ENCODE data around the gene LRRC18. TPM values are rescaled to one million over a fixed set of nuclear protein-coding genes. Genes with fewer than 3 reads are reported as not detected.

Gene LRRC18
- total RNA-seq, 1 experiment from 2014 or later: not detected

GRCh38 chr10:48946891-48947500 lies 7.4 kb upstream of the LRRC18 start:
- DNase-seq (ENCODE audit: extremely low read depth, low read depth): no peak

GRCh38 chr10:48946332-48946731 lies 6.7 kb upstream of the LRRC18 start:
- DNase-seq (ENCODE audit: extremely low read depth, low read depth): no peak

- DNase-seq (ENCODE audit: extremely low read depth, low read depth): no peak
These were observed 5.9 kb upstream of the LRRC18 start for GRCh38 chr10:48945441-48946130.

GRCh38 chr10:48944171-48944570 lies 4.5 kb upstream of the LRRC18 start:
- no peak for DNase-seq (ENCODE audit: extremely low read depth, low read depth)

- no peak for DNase-seq (ENCODE audit: extremely low read depth, low read depth)
These were observed 3.5 kb upstream of the LRRC18 start for GRCh38 chr10:48943096-48943495.

- no peak for DNase-seq (ENCODE audit: extremely low read depth, low read depth)
These were observed 1.9 kb upstream of the LRRC18 start for GRCh38 chr10:48941427-48942075.

- no peak for DNase-seq (ENCODE audit: extremely low read depth, low read depth)
These were observed 1.3 kb upstream of the LRRC18 start for GRCh38 chr10:48940958-48941357.

GRCh38 chr10:48940372-48940771 lies 732 bp upstream of the LRRC18 start:
- DNase-seq (ENCODE audit: extremely low read depth, low read depth): no peak

GRCh38 chr10:48938990-48939536 lies 577 bp downstream of the LRRC18 start:
- no peak for DNase-seq (ENCODE audit: extremely low read depth, low read depth)

GRCh38 chr10:48938281-48938680 lies 1.4 kb downstream of the LRRC18 start:
- no peak for DNase-seq (ENCODE audit: extremely low read depth, low read depth)

GRCh38 chr10:48937796-48938195 lies 1.8 kb downstream of the LRRC18 start:
- DNase-seq (ENCODE audit: extremely low read depth, low read depth): no peak

GRCh38 chr10:48935577-48935976 lies 4.1 kb downstream of the LRRC18 start:
- DNase-seq (ENCODE audit: extremely low read depth, low read depth): no peak

- no peak for DNase-seq (ENCODE audit: extremely low read depth, low read depth)
These were observed 4.8 kb downstream of the LRRC18 start for GRCh38 chr10:48934672-48935501.

- DNase-seq (ENCODE audit: extremely low read depth, low read depth): no peak
These were observed 6.6 kb downstream of the LRRC18 start for GRCh38 chr10:48932831-48933664.

- DNase-seq (ENCODE audit: extremely low read depth, low read depth): no peak
These were observed 8.5 kb downstream of the LRRC18 start for GRCh38 chr10:48931188-48931587.

- no peak for DNase-seq (ENCODE audit: extremely low read depth, low read depth)
These were observed 10.1 kb downstream of the LRRC18 start for GRCh38 chr10:48929413-48929990.

- no peak for DNase-seq (ENCODE audit: extremely low read depth, low read depth)
These were observed 12.7 kb downstream of the LRRC18 start for GRCh38 chr10:48926764-48927540.

GRCh38 chr10:48926255-48926654 lies 13.4 kb downstream of the LRRC18 start:
- DNase-seq (ENCODE audit: extremely low read depth, low read depth): no peak

- DNase-seq (ENCODE audit: extremely low read depth, low read depth): no peak
These were observed 14.7 kb downstream of the LRRC18 start for GRCh38 chr10:48924988-48925387.

All from NCI-H460 (cell line).